ENCODE data around the gene TMC8. TPM values are rescaled to one million over a fixed set of nuclear protein-coding genes. Genes with fewer than 3 reads are reported as not detected.
A peak's percentile ranks its signal among the peaks of the same experiment; 100 is the strongest.

TMC8 gene
- polyA plus RNA-seq, 4 donors, result 1.3 to 7.8 (median 4.9) TPM

DNA sequence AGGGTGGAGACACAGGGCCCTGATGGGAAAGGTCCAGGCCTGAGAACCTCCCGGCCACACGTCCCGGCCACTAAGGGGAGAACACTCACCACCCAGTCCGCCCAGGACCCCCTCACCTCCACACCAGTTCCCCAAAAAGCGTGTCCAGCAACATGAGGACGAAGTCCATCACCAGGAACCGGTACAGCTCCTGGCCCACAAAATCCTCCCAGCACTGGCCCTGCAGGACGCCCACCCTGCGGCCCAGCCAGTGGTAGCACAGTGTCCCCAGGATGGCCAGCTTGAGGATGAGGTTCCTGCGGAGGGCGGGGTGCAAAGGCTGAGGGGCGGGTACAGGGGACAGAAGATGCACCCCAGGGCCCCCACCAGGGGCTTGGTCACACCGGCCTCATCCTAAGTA, 10.0 kb upstream of the TMC8 start:
- WGBS, 3 donors, result 93 to 95% (median 94%) methylated on average over 13 of the region's 13 CpGs
- Histone ChIP-seq H3K4me3 (ENCODE audit: low read depth in 1 of 3, low read length in 3 of 3) (no peak overlapping the region), H3K36me3 (ENCODE audit: control insufficient read depth in 3 of 3, insufficient read depth in 2 of 3, low read depth in 1 of 3, low read length in 3 of 3) (peaks cover 11 to 89% (median 13%) of the 10 kb centered on the region in 3 donors), H3K9me3 (ENCODE audit: control insufficient read depth in 2 of 2, insufficient read depth in 1 of 2, low read depth in 1 of 2, low read length in 1 of 2) (no peaks in the 10 kb centered on the region), H3K27me3 (ENCODE audit: control insufficient read depth in 3 of 3, insufficient read depth in 3 of 3, low read length in 3 of 3) (no peaks in the 10 kb centered on the region), H3K4me1 (ENCODE audit: control insufficient read depth in 3 of 3, insufficient read depth in 2 of 3, low read depth in 1 of 3, low read length in 2 of 3) (peaks cover 0 to 11% (median 0%) of the 10 kb centered on the region in 3 donors), H3K27ac (ENCODE audit: low read depth in 1 of 3, low read length in 2 of 3) (no peak overlapping the region)
- FAIRE-seq (no peak), DNase-seq (no peak)

DNA sequence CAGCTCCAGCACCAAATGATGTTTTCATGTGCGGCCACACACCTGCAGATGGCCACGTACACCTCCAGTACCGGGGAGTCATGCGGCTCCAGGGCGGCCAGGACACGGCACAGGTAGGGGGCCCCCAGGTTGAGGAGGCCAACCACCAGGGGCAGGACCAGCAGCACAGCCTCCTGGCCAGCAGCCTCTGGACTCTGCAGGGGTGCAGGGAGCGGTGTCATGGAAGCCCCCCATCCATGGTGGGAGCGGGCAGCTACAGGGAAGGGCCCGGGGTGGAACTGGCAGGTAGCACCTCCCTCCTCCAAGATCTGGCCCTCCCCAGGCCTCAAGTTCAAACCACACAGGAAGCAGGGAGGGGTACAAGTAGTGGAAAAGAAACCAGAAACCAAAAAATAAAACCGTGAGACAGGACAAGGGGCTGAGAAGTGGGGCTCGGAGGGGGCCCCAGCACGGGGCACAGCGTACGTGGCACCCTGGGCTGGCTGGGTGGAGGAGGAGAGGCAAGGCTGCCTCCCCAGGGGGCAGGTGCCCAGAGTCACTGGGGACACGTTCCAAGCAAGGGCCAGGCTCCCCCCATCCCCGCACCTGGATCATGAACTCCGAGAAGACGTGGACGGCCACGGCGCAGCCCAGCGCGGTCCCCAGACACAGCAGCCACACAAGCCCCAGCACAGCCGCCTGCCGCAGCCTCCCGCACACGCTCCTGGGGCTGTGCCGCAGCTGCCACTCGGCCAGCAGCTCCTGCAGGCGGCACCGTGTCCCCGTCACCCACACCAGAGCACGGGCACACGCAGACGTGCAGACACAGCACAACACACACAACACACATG, 9.4 kb upstream of the TMC8 start:
- 72 to 87% (median 75%) methylated on average over 25 to 35 of the region's 35 CpGs for WGBS, 3 donors
- H3K27me3 ChIP-seq (ENCODE audit: control insufficient read depth in 3 of 3, insufficient read depth in 3 of 3, low read length in 3 of 3), result no peaks in the 10 kb centered on the region
- H3K36me3 ChIP-seq (ENCODE audit: control insufficient read depth in 3 of 3, insufficient read depth in 2 of 3, low read depth in 1 of 3, low read length in 3 of 3), result peaks cover 12 to 93% (median 13%) of the 10 kb centered on the region in 3 donors
- H3K9me3 ChIP-seq (ENCODE audit: control insufficient read depth in 2 of 2, insufficient read depth in 1 of 2, low read depth in 1 of 2, low read length in 1 of 2), result no peaks in the 10 kb centered on the region
- FAIRE-seq (no peak), DNase-seq (peak in 1 of 2 donors; percentile 56)
- peak overlapping the region in 1 of 3 donors; percentile 32 for H3K4me3 ChIP-seq (ENCODE audit: low read depth in 1 of 3, low read length in 3 of 3)
- peak overlapping the region in 2 of 3 donors; percentile 54 to 76 for H3K27ac ChIP-seq (ENCODE audit: low read depth in 1 of 3, low read length in 2 of 3)
- peaks cover 0 to 17% (median 0%) of the 10 kb centered on the region in 3 donors for H3K4me1 ChIP-seq (ENCODE audit: control insufficient read depth in 3 of 3, insufficient read depth in 2 of 3, low read depth in 1 of 3, low read length in 2 of 3)

DNA sequence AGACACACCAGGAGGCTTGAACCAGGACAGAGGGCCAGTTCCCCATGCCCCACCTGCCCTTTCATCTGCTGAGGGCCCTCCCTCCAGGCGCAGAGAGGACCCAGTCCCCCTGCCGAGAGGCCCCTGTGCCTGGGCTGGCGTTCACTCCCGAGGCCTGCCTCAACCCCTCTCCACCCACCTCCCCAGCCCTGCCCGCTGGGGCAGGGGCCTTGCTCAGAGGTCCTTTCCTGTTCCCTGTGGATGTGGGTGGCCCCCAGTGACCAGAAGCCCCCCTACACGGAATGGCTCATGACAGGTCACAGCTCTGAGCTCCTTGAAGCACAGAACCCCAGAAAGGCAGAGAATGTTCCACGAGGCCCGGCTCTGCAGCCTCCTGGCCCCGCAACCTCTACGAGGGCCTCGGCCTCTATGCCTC, 8.8 kb upstream of the TMC8 start:
- no peak for FAIRE-seq
- 67 to 73% (median 72%) methylated on average over 11 of the region's 11 CpGs for WGBS, 3 donors
- Histone ChIP-seq H3K27me3 (ENCODE audit: control insufficient read depth in 3 of 3, insufficient read depth in 3 of 3, low read length in 3 of 3) (no peaks in the 10 kb centered on the region), H3K4me1 (ENCODE audit: control insufficient read depth in 3 of 3, insufficient read depth in 2 of 3, low read depth in 1 of 3, low read length in 2 of 3) (peaks cover 1 to 19% (median 2%) of the 10 kb centered on the region in 3 donors), H3K36me3 (ENCODE audit: control insufficient read depth in 3 of 3, insufficient read depth in 2 of 3, low read depth in 1 of 3, low read length in 3 of 3) (peaks cover 13 to 93% (median 15%) of the 10 kb centered on the region in 3 donors), H3K9me3 (ENCODE audit: control insufficient read depth in 2 of 2, insufficient read depth in 1 of 2, low read depth in 1 of 2, low read length in 1 of 2) (no peaks in the 10 kb centered on the region), H3K4me3 (ENCODE audit: low read depth in 1 of 3, low read length in 3 of 3) (peak overlapping the region in 1 of 3 donors; percentile 32), H3K27ac (ENCODE audit: low read depth in 1 of 3, low read length in 2 of 3) (peak overlapping the region in 2 of 3 donors; percentile 54 to 76)
- DNase-seq, result no peak

DNA sequence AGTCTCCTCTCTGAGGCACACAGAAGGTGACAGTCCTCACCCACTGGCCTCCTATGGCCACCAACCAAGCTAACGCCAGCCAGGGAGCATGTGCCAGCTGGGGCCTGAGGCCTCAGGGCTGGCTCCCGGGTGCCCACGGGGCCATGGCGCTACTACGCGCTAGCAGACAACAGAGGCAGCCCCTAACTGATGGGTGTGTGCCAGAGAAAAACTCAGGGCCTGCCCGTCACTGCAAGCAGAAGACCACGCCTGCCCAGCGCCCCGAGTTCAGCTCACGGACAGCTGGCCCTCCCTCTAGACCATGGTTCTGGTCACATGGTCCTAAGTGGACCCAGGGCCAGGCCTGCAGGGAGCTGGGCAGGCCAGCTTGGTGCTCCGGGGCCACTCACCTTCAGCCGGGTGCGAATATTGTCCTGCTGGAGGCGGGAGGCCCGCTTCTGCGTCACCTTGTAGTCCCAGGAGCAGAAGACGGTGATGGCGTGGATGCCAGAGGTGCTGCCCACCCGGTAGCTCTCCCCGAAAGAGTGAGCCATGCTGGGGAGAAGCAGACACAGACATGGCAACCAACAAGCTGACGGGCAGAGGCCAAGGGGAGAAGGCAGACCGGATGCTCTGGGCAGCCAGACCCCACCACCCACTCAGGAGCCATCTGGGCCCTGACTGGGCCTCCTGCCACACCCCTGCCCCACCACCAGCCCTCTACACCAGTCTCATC, 8.2 kb upstream of the TMC8 start:
- Histone ChIP-seq H3K36me3 (ENCODE audit: control insufficient read depth in 3 of 3, insufficient read depth in 2 of 3, low read depth in 1 of 3, low read length in 3 of 3) (peaks cover 13 to 91% (median 15%) of the 10 kb centered on the region in 3 donors), H3K4me1 (ENCODE audit: control insufficient read depth in 3 of 3, insufficient read depth in 2 of 3, low read depth in 1 of 3, low read length in 2 of 3) (peaks cover 2 to 21% (median 6%) of the 10 kb centered on the region in 3 donors), H3K27me3 (ENCODE audit: control insufficient read depth in 3 of 3, insufficient read depth in 3 of 3, low read length in 3 of 3) (no peaks in the 10 kb centered on the region), H3K27ac (ENCODE audit: low read depth in 1 of 3, low read length in 2 of 3) (peak overlapping the region in 1 of 3 donors; percentile 76), H3K9me3 (ENCODE audit: control insufficient read depth in 2 of 2, insufficient read depth in 1 of 2, low read depth in 1 of 2, low read length in 1 of 2) (no peaks in the 10 kb centered on the region), H3K4me3 (ENCODE audit: low read depth in 1 of 3, low read length in 3 of 3) (no peak overlapping the region)
- DNase-seq, result no peak
- WGBS, 3 donors, result 79 to 85% (median 82%) methylated on average over 22 to 23 of the region's 23 CpGs
- no peak for FAIRE-seq

DNA sequence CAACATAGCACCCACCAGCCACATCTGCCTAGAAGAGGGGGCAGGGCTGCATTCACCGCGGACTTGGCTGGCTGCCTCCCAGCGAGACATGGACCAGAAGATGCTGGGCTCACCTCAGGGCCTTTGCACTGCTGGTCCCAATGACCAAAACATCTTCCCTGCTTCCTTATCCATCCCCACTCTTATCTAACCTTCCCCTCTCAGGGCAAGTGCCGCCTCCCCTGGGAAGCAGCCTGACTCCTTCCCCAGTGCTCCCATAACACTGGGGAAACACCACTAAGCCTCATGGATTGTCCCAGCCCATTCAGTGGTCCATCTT, 7.7 kb upstream of the TMC8 start:
- peaks cover 2 to 22% (median 6%) of the 10 kb centered on the region in 3 donors for H3K4me1 ChIP-seq (ENCODE audit: control insufficient read depth in 3 of 3, insufficient read depth in 2 of 3, low read depth in 1 of 3, low read length in 2 of 3)
- FAIRE-seq, result no peak
- H3K4me3 ChIP-seq (ENCODE audit: low read depth in 1 of 3, low read length in 3 of 3), result no peak overlapping the region
- H3K9me3 ChIP-seq (ENCODE audit: control insufficient read depth in 2 of 2, insufficient read depth in 1 of 2, low read depth in 1 of 2, low read length in 1 of 2), result no peaks in the 10 kb centered on the region
- no peak overlapping the region for H3K27ac ChIP-seq (ENCODE audit: low read depth in 1 of 3, low read length in 2 of 3)
- no peak for DNase-seq
- peaks cover 13 to 86% (median 15%) of the 10 kb centered on the region in 3 donors for H3K36me3 ChIP-seq (ENCODE audit: control insufficient read depth in 3 of 3, insufficient read depth in 2 of 3, low read depth in 1 of 3, low read length in 3 of 3)
- no peaks in the 10 kb centered on the region for H3K27me3 ChIP-seq (ENCODE audit: control insufficient read depth in 3 of 3, insufficient read depth in 3 of 3, low read length in 3 of 3)
- 88 to 96% (median 93%) methylated on average over 4 of the region's 4 CpGs for WGBS, 3 donors

DNA sequence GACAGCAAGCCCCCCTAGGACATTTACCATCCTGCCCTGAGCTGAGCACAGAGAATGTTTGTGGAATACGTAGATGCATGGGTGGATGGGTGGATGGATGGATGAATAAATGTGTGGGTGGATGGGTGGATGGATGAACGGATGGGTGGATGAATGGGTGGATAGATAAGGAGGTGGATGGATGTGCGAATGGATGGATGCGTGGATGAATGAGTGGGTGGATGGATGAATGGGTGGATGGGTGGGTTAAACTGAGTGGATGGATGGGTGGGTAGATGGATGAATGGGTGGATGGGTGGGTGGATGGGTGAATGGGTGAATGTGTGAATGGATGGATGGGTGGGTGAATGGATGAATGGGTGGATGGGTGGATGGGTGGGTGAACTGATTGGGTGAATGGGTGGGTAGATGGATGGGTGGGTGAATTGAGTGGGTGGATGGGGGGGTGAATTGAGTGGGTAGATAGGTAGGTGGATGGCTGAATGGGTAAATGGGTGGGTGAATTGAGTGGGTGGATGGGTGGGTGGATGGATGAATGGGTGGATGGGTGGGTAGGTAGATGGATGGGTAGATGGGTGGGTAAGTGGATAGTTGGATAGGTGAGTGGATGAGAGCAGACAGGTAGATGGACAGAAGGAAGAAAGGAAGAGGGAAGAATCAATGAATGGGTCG, 7.2 kb upstream of the TMC8 start:
- Histone ChIP-seq H3K27me3 (ENCODE audit: control insufficient read depth in 3 of 3, insufficient read depth in 3 of 3, low read length in 3 of 3) (no peaks in the 10 kb centered on the region), H3K36me3 (ENCODE audit: control insufficient read depth in 3 of 3, insufficient read depth in 2 of 3, low read depth in 1 of 3, low read length in 3 of 3) (peaks cover 13 to 83% (median 15%) of the 10 kb centered on the region in 3 donors), H3K27ac (ENCODE audit: low read depth in 1 of 3, low read length in 2 of 3) (peak overlapping the region in 1 of 3 donors; percentile 33), H3K4me1 (ENCODE audit: control insufficient read depth in 3 of 3, insufficient read depth in 2 of 3, low read depth in 1 of 3, low read length in 2 of 3) (peaks cover 2 to 23% (median 6%) of the 10 kb centered on the region in 3 donors), H3K9me3 (ENCODE audit: control insufficient read depth in 2 of 2, insufficient read depth in 1 of 2, low read depth in 1 of 2, low read length in 1 of 2) (no peaks in the 10 kb centered on the region), H3K4me3 (ENCODE audit: low read depth in 1 of 3, low read length in 3 of 3) (no peak overlapping the region)
- 96 to 97% (median 97%) methylated on average over 5 of the region's 5 CpGs for WGBS, 3 donors
- DNase-seq (no peak), FAIRE-seq (no peak)

DNA sequence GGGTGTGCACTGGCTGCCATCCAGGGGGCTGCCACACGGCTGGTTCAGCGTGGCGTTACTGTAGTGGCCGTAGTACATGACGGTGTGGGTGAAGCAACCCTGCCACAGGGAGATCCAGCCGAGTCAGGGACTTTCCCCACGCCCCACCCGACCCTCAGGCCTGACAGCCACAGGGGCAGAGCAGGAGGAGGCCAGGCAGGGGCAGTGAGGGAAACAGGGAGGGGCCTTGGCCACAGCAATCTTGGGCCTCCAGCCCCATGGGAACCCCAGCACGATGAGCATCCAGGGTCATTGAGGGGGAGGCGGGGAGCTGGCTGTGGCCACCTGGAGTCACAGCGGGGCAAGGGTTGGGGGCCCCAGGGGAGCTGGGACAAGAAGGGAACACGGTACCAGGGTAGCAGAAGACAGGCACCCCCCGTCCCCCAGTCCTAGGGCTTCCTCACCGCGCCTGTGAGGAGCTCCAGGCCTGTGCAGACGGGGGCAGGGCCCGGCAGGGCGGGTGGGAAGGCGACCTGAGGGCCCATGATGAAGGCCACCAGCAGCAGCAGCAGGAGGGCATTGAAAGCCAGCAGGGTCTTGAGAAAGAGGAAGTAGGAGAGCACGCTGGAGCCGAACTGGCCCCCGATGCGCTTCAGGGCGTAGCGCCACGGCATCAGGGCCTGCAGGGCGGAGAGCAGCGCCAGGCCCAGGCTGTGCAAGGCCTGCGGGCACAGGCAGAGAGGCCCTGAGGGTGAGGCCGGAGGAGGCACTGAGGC, 6.3 kb upstream of the TMC8 start:
- Histone ChIP-seq H3K27ac (ENCODE audit: low read depth in 1 of 3, low read length in 2 of 3) (peak overlapping the region in 2 of 3 donors; percentile 9 to 33), H3K4me3 (ENCODE audit: low read depth in 1 of 3, low read length in 3 of 3) (peak overlapping the region in 1 of 3 donors; percentile 6), H3K36me3 (ENCODE audit: control insufficient read depth in 3 of 3, insufficient read depth in 2 of 3, low read depth in 1 of 3, low read length in 3 of 3) (peaks cover 11 to 75% (median 15%) of the 10 kb centered on the region in 3 donors), H3K4me1 (ENCODE audit: control insufficient read depth in 3 of 3, insufficient read depth in 2 of 3, low read depth in 1 of 3, low read length in 2 of 3) (peaks cover 2 to 27% (median 6%) of the 10 kb centered on the region in 3 donors), H3K9me3 (ENCODE audit: control insufficient read depth in 2 of 2, insufficient read depth in 1 of 2, low read depth in 1 of 2, low read length in 1 of 2) (no peaks in the 10 kb centered on the region), H3K27me3 (ENCODE audit: control insufficient read depth in 3 of 3, insufficient read depth in 3 of 3, low read length in 3 of 3) (no peaks in the 10 kb centered on the region)
- FAIRE-seq (no peak), DNase-seq (no peak)
- 70 to 81% (median 74%) methylated on average over 24 to 30 of the region's 30 CpGs for WGBS, 3 donors
